HepG2 (cell line): Measurements from ENCODE around the gene TIAM2. TPM values are rescaled to one million over a fixed set of nuclear protein-coding genes. Genes with fewer than 3 reads are reported as not detected.

Experiments
- ATAC-seq: fragments of 200-7000 bp; cut with Tn5 transposase; 3 replicates; pipeline ENCODE4 v1.9.1; 2020; ENCODE audit warnings: mild to moderate bottlenecking, moderate library complexity
- BruUV-seq: library from RNA; stranded (reverse); fragments of 400-500 nt; replicated peaks from 2 replicates; lab custom pipeline; 2021; lab: Mats Ljungman, UMichigan
- CTCF ChIA-PET: fragments of 300-600 bp; formaldehyde crosslinking; extraction: SDS; loops from one replicate; lab custom pipeline; 2021; ENCODE audit warnings: low total read pairs, inconsistent platforms, low intra/inter-chr PET ratio; lab: Yijun Ruan, JAX
- POLR2A ChIA-PET: fragments of 350-600 bp; sonication (Branson Sonifier 250); formaldehyde crosslinking; loops from one replicate; lab custom pipeline; 2020; ENCODE audit warnings: antibody characterized with exemption, inconsistent platforms; lab: Yijun Ruan, JAX
- DNase-seq: peaks from one replicate; pipeline ENCODE4 v3.0.0-alpha.2; 2015; ENCODE audit warnings: low spot score
- FAIRE-seq: peaks from 3 replicates; lab custom pipeline; 2011; peaks lifted over from hg19 to GRCh38; lab: Jason Lieb, UNC
- H2AFZ ChIP-seq: one replicate; pipeline ENCODE4 v1.6.1; 2011; ENCODE audit warnings: low read length, inconsistent platforms
- H3K27ac ChIP-seq: fragments of 300-600 bp; 3 replicates; pipeline ENCODE4 v1.8.0; 2011; ENCODE audit warnings: mixed run types, mild to moderate bottlenecking, mixed read lengths, low read length, inconsistent platforms; ENCODE audit not compliant: insufficient read depth; ENCODE audit errors: extremely low read length
- H3K27me3 ChIP-seq, 2 experiments: fragments of 200-600 bp in 1 of 2; 2 replicates in 1 of 2; 3 replicates in 1 of 2; pipeline versions ENCODE4 v1.6.0 to v1.8.0; 2011; ENCODE audit warnings: low read length in 2 of 2, mild to moderate bottlenecking in 2 of 2, moderate library complexity in 2 of 2, inconsistent platforms in 1 of 2; ENCODE audit not compliant: insufficient read depth in 2 of 2, control insufficient read depth in 1 of 2
- H3K36me3 ChIP-seq, 2 experiments: fragments of 200-600 bp in 1 of 2; replicated peaks in 1 of 2; 2 replicates in 1 of 2; 3 replicates in 1 of 2; pipeline versions ENCODE4 v1.5.1 to v1.8.0; 2011; ENCODE audit warnings: low read length in 2 of 2, inconsistent platforms in 1 of 2; ENCODE audit not compliant: insufficient read depth in 2 of 2, control insufficient read depth in 1 of 2
- H3K4me1 ChIP-seq: 2 replicates; pipeline ENCODE4 v1.5.1; 2012; ENCODE audit warnings: low read length, inconsistent platforms; ENCODE audit not compliant: insufficient read depth
- H3K4me2 ChIP-seq: 2 replicates; pipeline ENCODE4 v1.6.0; 2011; ENCODE audit warnings: low read depth, low read length, inconsistent platforms
- H3K4me3 ChIP-seq, 3 experiments: fragments of 200-600 bp in 1 of 3; sonication (generic), shearing (Covaris generic) in 1 of 3; replicated peaks in 1 of 3; 2 replicates each; pipeline ENCODE4 v1.5.1; 2011 to 2016; ENCODE audit warnings: low read length in 3 of 3, inconsistent platforms in 2 of 3, low read depth in 2 of 3, mild to moderate bottlenecking in 2 of 3, control low read depth in 1 of 3, mixed read lengths in 1 of 3; ENCODE audit not compliant: insufficient read depth in 1 of 3
- H3K79me2 ChIP-seq: one replicate; pipeline ENCODE4 v1.6.1; 2011; ENCODE audit warnings: low read length, inconsistent platforms; ENCODE audit not compliant: insufficient read depth
- H3K9ac ChIP-seq: 2 replicates; pipeline ENCODE4 v1.6.0; 2011; ENCODE audit warnings: mild to moderate bottlenecking, low read depth, low read length, inconsistent platforms; ENCODE audit not compliant: insufficient read depth
- H3K9me3 ChIP-seq: 2 replicates; pipeline ENCODE4 v1.5.1; 2012; ENCODE audit warnings: mild to moderate bottlenecking, low read length
- H4K20me1 ChIP-seq: 2 replicates; pipeline ENCODE4 v1.6.0; 2011; ENCODE audit warnings: inconsistent platforms, mild to moderate bottlenecking, low read length, moderate library complexity; ENCODE audit not compliant: insufficient read depth
- ARNTL ChIP-seq: sonication (generic); formaldehyde crosslinking; IDR thresholded peaks from 2 replicates; pipeline ENCODE4 v1.4.0; 2020; ENCODE audit warnings: mild to moderate bottlenecking, missing genetic modification reagents
- CEBPG ChIP-seq: IDR thresholded peaks from 2 replicates; pipeline ENCODE4 v1.6.1; 2016
- ESRRA ChIP-seq: sonication (generic); formaldehyde crosslinking; IDR thresholded peaks from 2 replicates; pipeline ENCODE4 v1.5.1; 2020; ENCODE audit warnings: mild to moderate bottlenecking, low read depth, missing genetic modification reagents
- IKZF4 ChIP-seq: sonication (generic); formaldehyde crosslinking; IDR thresholded peaks from 2 replicates; pipeline ENCODE4 v1.5.1; 2020; ENCODE audit warnings: borderline replicate concordance, mild to moderate bottlenecking, low read depth, missing genetic modification reagents; ENCODE audit errors: not compliant biosample characterization
- KDM2A ChIP-seq: sonication (generic); formaldehyde crosslinking; IDR thresholded peaks from 2 replicates; pipeline ENCODE4 v1.4.0; 2020; ENCODE audit warnings: low read depth, missing genetic modification reagents, borderline replicate concordance
- PAX8 ChIP-seq: sonication (generic); formaldehyde crosslinking; IDR thresholded peaks from 2 replicates; pipeline ENCODE4 v1.8.0; 2022; ENCODE audit warnings: mild to moderate bottlenecking, missing genetic modification reagents, borderline replicate concordance
- THAP7 ChIP-seq: sonication (generic); formaldehyde crosslinking; IDR thresholded peaks from 2 replicates; pipeline ENCODE4 v1.8.1; 2023; ENCODE audit warnings: mild to moderate bottlenecking, missing genetic modification reagents
- ZBTB42 ChIP-seq: sonication (generic); formaldehyde crosslinking; IDR thresholded peaks from 2 replicates; pipeline ENCODE4 v1.5.0; 2020; ENCODE audit warnings: mild to moderate bottlenecking, missing genetic modification reagents
- ZFYVE20 ChIP-seq: sonication (generic); formaldehyde crosslinking; IDR thresholded peaks from 2 replicates; pipeline ENCODE4 v1.8.0; 2023; ENCODE audit warnings: low read depth, mild to moderate bottlenecking, moderate library complexity, missing genetic modification reagents, borderline replicate concordance
- ZNF275 ChIP-seq: sonication (generic); formaldehyde crosslinking; IDR thresholded peaks from 2 replicates; pipeline ENCODE4 v1.8.0; 2022; ENCODE audit warnings: missing genetic modification reagents, mild to moderate bottlenecking, inconsistent platforms, borderline replicate concordance
- ZNF329 ChIP-seq: sonication (generic); formaldehyde crosslinking; IDR thresholded peaks from 2 replicates; pipeline ENCODE4 v1.9.0; 2021; ENCODE audit warnings: low read depth, mild to moderate bottlenecking, missing genetic modification reagents
- ZNF512 ChIP-seq: sonication (generic); formaldehyde crosslinking; IDR thresholded peaks from 2 replicates; pipeline ENCODE4 v1.4.0; 2020; ENCODE audit warnings: mild to moderate bottlenecking, missing genetic modification reagents
- ZNF546 ChIP-seq: sonication (generic); formaldehyde crosslinking; conservative IDR thresholded peaks from 2 replicates; pipeline ENCODE4 v1.8.1; 2023; ENCODE audit warnings: mild to moderate bottlenecking, missing genetic modification reagents
- ZNF607 ChIP-seq: sonication (generic); formaldehyde crosslinking; IDR thresholded peaks from 2 replicates; pipeline ENCODE4 v1.5.1; 2020; ENCODE audit warnings: missing genetic modification reagents, mild to moderate bottlenecking, borderline replicate concordance
- ZNF891 ChIP-seq: sonication (generic); formaldehyde crosslinking; IDR thresholded peaks from 2 replicates; pipeline ENCODE4 v1.5.0; 2020; ENCODE audit warnings: mild to moderate bottlenecking, missing genetic modification reagents
- ZSCAN30 ChIP-seq: sonication (generic); formaldehyde crosslinking; IDR thresholded peaks from 2 replicates; pipeline ENCODE4 v1.5.0; 2020; ENCODE audit warnings: mild to moderate bottlenecking, missing genetic modification reagents
- WGBS: methylation state at CpG from one replicate; pipeline ENCODE4 v1.1.6; 2017; ENCODE audit warnings: low lambda C conversion rate; 5-methylcytosine and 5-hydroxymethylcytosine counted together
- in situ Hi-C: cut with HindIII; loops from 2 replicates; pipeline ENCODE4 v1.10.0; 2017; ENCODE audit warnings: low pct_unique_long_range_greater_than_20kb; ENCODE audit not compliant: extremely low pct_ligation_motif_present
- intact Hi-C: fragments of 100-400 bp; cut with micrococcal nuclease; formaldehyde crosslinking; loops from one replicate; pipeline ENCODE4 v1.10.0; 2022; ENCODE audit not compliant: unreplicated experiment
- polyA plus RNA-seq, 8 experiments: library from polyadenylated mRNA; depleted of rRNA in 3 of 8; stranded (reverse) in 7 of 8; unstranded in 1 of 8; fragments of >200 nt; fragmentation: Illumina TruSeq in 4 of 8; extraction: Trizol in 4 of 8; gene quantifications; 2 replicates each; pipeline versions ENCODE4 v1.2.1 to v1.2.3, GENCODE V29; 2011 to 2016; ENCODE audit warnings: low read depth in 4 of 8, missing spikeins in 1 of 8, mixed read lengths in 1 of 8; ENCODE audit not compliant: insufficient read depth in 1 of 8
- total RNA-seq, 5 experiments: library from RNA; depleted of rRNA; stranded (reverse); fragments of >200 nt; fragmentation: Illumina TruSeq; extraction: Trizol; gene quantifications; 2 replicates each; pipeline ENCODE4 v1.2.3, GENCODE V29; 2016; ENCODE audit warnings: low read depth in 1 of 5

The TIAM2 gene
- total and polyA plus RNA-seq, 2 of the 13 experiments (the other 11 are each of a cell fraction or from before 2014, with no cell fraction given): 4.1 to 4.5 TPM

DNA sequence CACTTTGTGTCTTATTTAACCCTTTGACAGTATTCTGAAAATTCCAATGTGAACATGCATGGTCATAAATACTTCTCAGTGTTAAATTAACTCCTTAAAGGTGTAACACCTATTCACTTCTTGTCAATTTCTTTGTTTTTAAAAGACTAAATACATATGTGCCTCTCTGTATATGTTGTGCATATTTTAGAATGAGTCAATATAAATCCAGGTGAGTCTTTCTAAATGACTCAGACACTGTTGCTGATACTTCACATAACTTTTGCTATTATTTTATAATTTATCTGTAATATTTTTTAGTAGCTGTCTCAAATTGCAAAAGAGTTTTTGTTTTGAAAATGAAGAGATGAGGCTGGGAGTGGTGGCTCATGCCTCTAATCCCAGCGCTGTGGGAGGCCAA lies 36.0 kb downstream of the TIAM2 start (continued):
- TF ChIP-seq ZNF512 (CRISPR knock-in tag) (no peak), ZBTB42 (CRISPR knock-in tag) (no peak)

GRCh38 chr6:155033021-155033791 lies 38.1 kb downstream of the TIAM2 start:
- Histone ChIP-seq H3K27me3 (no peaks in the 10 kb centered on the region), H3K4me2 (no peak overlapping the region), H3K4me3 (no peak overlapping the region), H3K4me1 (no peaks in the 10 kb centered on the region), H3K27ac (no peak overlapping the region), H3K9ac (no peak overlapping the region), H3K79me2 (no peaks in the 10 kb centered on the region), H2AFZ (no peak overlapping the region), H3K9me3 (0 out of 2 replicates have a peak, but pooled peaks cover 3% of the 10 kb centered on the region), H4K20me1 (no peaks in the 10 kb centered on the region), H3K36me3 (no peaks in the 10 kb centered on the region)
- FAIRE-seq (no peak), ATAC-seq (no peak), DNase-seq (no peak)
- ChIA-PET POLR2A (no interaction called here), CTCF (no interaction called here)
- intact Hi-C loops: no loop called here
- in situ Hi-C loops: no loop called here
- 80% methylated on average over 13 of the region's 13 CpGs for WGBS
- TF ChIP-seq THAP7 (CRISPR knock-in tag) (no peak), ZNF607 (no peak), KDM2A (CRISPR knock-in tag) (no peak), ZNF275 (no peak), ZNF329 (CRISPR knock-in tag) (no peak), ESRRA (CRISPR knock-in tag) (no peak), ARNTL (CRISPR knock-in tag) (no peak), IKZF4 (no peak), ZFYVE20 (no peak), ZNF546 (CRISPR knock-in tag) (no peak), CEBPG (CRISPR knock-in tag) (no peak), ZNF891 (CRISPR knock-in tag) (no peak), ZSCAN30 (CRISPR knock-in tag) (no peak), PAX8 (CRISPR knock-in tag) (no peak)
- no TSS peak for BruUV-seq
